Measurements from ENCODE around the gene TMEM184B.

TMEM184B gene

GRCh38 chr22:38228873-38229740 lies 43.7 kb downstream of the TMEM184B start:
- Histone ChIP-seq H3K27ac (ENCODE audit: low read depth, low read length) (peak overlapping the region; percentile 48), H3K9ac (ENCODE audit: low read depth in 1 of 2, low read length in 2 of 2) (peak overlapping the region in 1 of 2 donors; percentile 24), H3K4me1 (ENCODE audit: control insufficient read depth in 1 of 2, insufficient read depth in 2 of 2, low read length in 2 of 2) (peaks cover 24 to 26% of the 10 kb centered on the region in 2 donors), H3K4me3 (ENCODE audit: low read depth in 1 of 2, low read length in 2 of 2) (no peak overlapping the region), H3K36me3 (ENCODE audit: control insufficient read depth in 1 of 2, insufficient read depth in 2 of 2, low read length in 2 of 2) (peaks cover 12 to 71% of the 10 kb centered on the region in 2 donors), H3K27me3 (ENCODE audit: control insufficient read depth in 1 of 2, insufficient read depth in 2 of 2, low read length in 2 of 2) (no peaks in the 10 kb centered on the region), H3K9me3 (ENCODE audit: control insufficient read depth in 1 of 2, low read length in 2 of 2) (no peaks in the 10 kb centered on the region)

- Histone ChIP-seq H3K9me3 (ENCODE audit: control insufficient read depth in 1 of 2, low read length in 2 of 2) (no peaks in the 10 kb centered on the region), H3K27ac (ENCODE audit: low read depth, low read length) (peak overlapping the region; percentile 48), H3K27me3 (ENCODE audit: control insufficient read depth in 1 of 2, insufficient read depth in 2 of 2, low read length in 2 of 2) (no peaks in the 10 kb centered on the region), H3K4me1 (ENCODE audit: control insufficient read depth in 1 of 2, insufficient read depth in 2 of 2, low read length in 2 of 2) (peaks cover 24 to 26% of the 10 kb centered on the region in 2 donors), H3K36me3 (ENCODE audit: control insufficient read depth in 1 of 2, insufficient read depth in 2 of 2, low read length in 2 of 2) (peaks cover 12 to 70% of the 10 kb centered on the region in 2 donors), H3K4me3 (ENCODE audit: low read depth in 1 of 2, low read length in 2 of 2) (no peak overlapping the region), H3K9ac (ENCODE audit: low read depth in 1 of 2, low read length in 2 of 2) (peak overlapping the region in 1 of 2 donors; percentile 24)
Observed at GRCh38 chr22:38228326-38228872, 44.4 kb downstream of the TMEM184B start.

GRCh38 chr22:38226853-38227649 lies 45.8 kb downstream of the TMEM184B start:
- Histone ChIP-seq H3K27me3 (ENCODE audit: control insufficient read depth in 1 of 2, insufficient read depth in 2 of 2, low read length in 2 of 2) (no peaks in the 10 kb centered on the region), H3K9ac (ENCODE audit: low read depth in 1 of 2, low read length in 2 of 2) (no peak overlapping the region), H3K27ac (ENCODE audit: low read depth, low read length) (no peak overlapping the region), H3K4me3 (ENCODE audit: low read depth in 1 of 2, low read length in 2 of 2) (no peak overlapping the region), H3K4me1 (ENCODE audit: control insufficient read depth in 1 of 2, insufficient read depth in 2 of 2, low read length in 2 of 2) (peaks cover 24 to 26% of the 10 kb centered on the region in 2 donors), H3K9me3 (ENCODE audit: control insufficient read depth in 1 of 2, low read length in 2 of 2) (no peaks in the 10 kb centered on the region), H3K36me3 (ENCODE audit: control insufficient read depth in 1 of 2, insufficient read depth in 2 of 2, low read length in 2 of 2) (peaks cover 8 to 59% of the 10 kb centered on the region in 2 donors)

- Histone ChIP-seq H3K27ac (ENCODE audit: low read depth, low read length) (no peak overlapping the region), H3K9ac (ENCODE audit: low read depth in 1 of 2, low read length in 2 of 2) (no peak overlapping the region), H3K4me3 (ENCODE audit: low read depth in 1 of 2, low read length in 2 of 2) (no peak overlapping the region), H3K9me3 (ENCODE audit: control insufficient read depth in 1 of 2, low read length in 2 of 2) (no peaks in the 10 kb centered on the region), H3K36me3 (ENCODE audit: control insufficient read depth in 1 of 2, insufficient read depth in 2 of 2, low read length in 2 of 2) (peaks cover 4 to 57% of the 10 kb centered on the region in 2 donors), H3K4me1 (ENCODE audit: control insufficient read depth in 1 of 2, insufficient read depth in 2 of 2, low read length in 2 of 2) (peaks cover 19 to 21% of the 10 kb centered on the region in 2 donors), H3K27me3 (ENCODE audit: control insufficient read depth in 1 of 2, insufficient read depth in 2 of 2, low read length in 2 of 2) (no peaks in the 10 kb centered on the region)
Observed at GRCh38 chr22:38223289-38223960, 49.4 kb downstream of the TMEM184B start.

- peaks cover 17 to 22% of the 10 kb centered on the region in 2 donors for H3K4me1 ChIP-seq (ENCODE audit: control insufficient read depth in 1 of 2, insufficient read depth in 2 of 2, low read length in 2 of 2)
- H3K9me3 ChIP-seq (ENCODE audit: control insufficient read depth in 1 of 2, low read length in 2 of 2) = no peaks in the 10 kb centered on the region
- peaks cover 4 to 53% of the 10 kb centered on the region in 2 donors for H3K36me3 ChIP-seq (ENCODE audit: control insufficient read depth in 1 of 2, insufficient read depth in 2 of 2, low read length in 2 of 2)
- no peaks in the 10 kb centered on the region for H3K27me3 ChIP-seq (ENCODE audit: control insufficient read depth in 1 of 2, insufficient read depth in 2 of 2, low read length in 2 of 2)
- no peak overlapping the region for H3K9ac ChIP-seq (ENCODE audit: low read depth in 1 of 2, low read length in 2 of 2)
- no peak overlapping the region for H3K4me3 ChIP-seq (ENCODE audit: low read depth in 1 of 2, low read length in 2 of 2)
- no peak overlapping the region for H3K27ac ChIP-seq (ENCODE audit: low read depth, low read length)
Observed at GRCh38 chr22:38222797-38223119, 50.1 kb downstream of the TMEM184B start.

- Histone ChIP-seq H3K27me3 (ENCODE audit: control insufficient read depth in 1 of 2, insufficient read depth in 2 of 2, low read length in 2 of 2) (no peaks in the 10 kb centered on the region), H3K9ac (ENCODE audit: low read depth in 1 of 2, low read length in 2 of 2) (no peak overlapping the region), H3K27ac (ENCODE audit: low read depth, low read length) (no peak overlapping the region), H3K4me3 (ENCODE audit: low read depth in 1 of 2, low read length in 2 of 2) (no peak overlapping the region), H3K36me3 (ENCODE audit: control insufficient read depth in 1 of 2, insufficient read depth in 2 of 2, low read length in 2 of 2) (peaks cover 4 to 47% of the 10 kb centered on the region in 2 donors), H3K4me1 (ENCODE audit: control insufficient read depth in 1 of 2, insufficient read depth in 2 of 2, low read length in 2 of 2) (peaks cover 17 to 23% of the 10 kb centered on the region in 2 donors), H3K9me3 (ENCODE audit: control insufficient read depth in 1 of 2, low read length in 2 of 2) (no peaks in the 10 kb centered on the region)
Observed at GRCh38 chr22:38221908-38222796, 50.7 kb downstream of the TMEM184B start.

- H3K4me3 ChIP-seq (ENCODE audit: low read depth in 1 of 2, low read length in 2 of 2) = no peak overlapping the region
- H3K27ac ChIP-seq (ENCODE audit: low read depth, low read length) = no peak overlapping the region
- no peak overlapping the region for H3K9ac ChIP-seq (ENCODE audit: low read depth in 1 of 2, low read length in 2 of 2)
- no peaks in the 10 kb centered on the region for H3K9me3 ChIP-seq (ENCODE audit: control insufficient read depth in 1 of 2, low read length in 2 of 2)
- H3K27me3 ChIP-seq (ENCODE audit: control insufficient read depth in 1 of 2, insufficient read depth in 2 of 2, low read length in 2 of 2) = no peaks in the 10 kb centered on the region
- H3K36me3 ChIP-seq (ENCODE audit: control insufficient read depth in 1 of 2, insufficient read depth in 2 of 2, low read length in 2 of 2) = peaks cover 4 to 39% of the 10 kb centered on the region in 2 donors
- peaks cover 17 to 23% of the 10 kb centered on the region in 2 donors for H3K4me1 ChIP-seq (ENCODE audit: control insufficient read depth in 1 of 2, insufficient read depth in 2 of 2, low read length in 2 of 2)
Observed at GRCh38 chr22:38221407-38221806, 51.4 kb downstream of the TMEM184B start.

- Histone ChIP-seq H3K4me3 (ENCODE audit: low read depth in 1 of 2, low read length in 2 of 2) (no peak overlapping the region), H3K27ac (ENCODE audit: low read depth, low read length) (no peak overlapping the region), H3K4me1 (ENCODE audit: control insufficient read depth in 1 of 2, insufficient read depth in 2 of 2, low read length in 2 of 2) (peaks cover 17 to 23% of the 10 kb centered on the region in 2 donors), H3K36me3 (ENCODE audit: control insufficient read depth in 1 of 2, insufficient read depth in 2 of 2, low read length in 2 of 2) (peaks cover 4 to 35% of the 10 kb centered on the region in 2 donors), H3K27me3 (ENCODE audit: control insufficient read depth in 1 of 2, insufficient read depth in 2 of 2, low read length in 2 of 2) (no peaks in the 10 kb centered on the region), H3K9ac (ENCODE audit: low read depth in 1 of 2, low read length in 2 of 2) (peak overlapping the region in 1 of 2 donors; percentile 2), H3K9me3 (ENCODE audit: control insufficient read depth in 1 of 2, low read length in 2 of 2) (no peaks in the 10 kb centered on the region)
Observed at GRCh38 chr22:38220653-38221386, 52.0 kb downstream of the TMEM184B start.

All from duodenal mucosa (tissue), 2 donors.